HCT116 (cell line): ENCODE data around the gene ZNF658. TPM values are rescaled to one million over a fixed set of nuclear protein-coding genes. Genes with fewer than 3 reads are reported as not detected.
"Not testable (repeated sequence)": the region's sequence is repeated elsewhere in the genome, so short reads cannot be mapped to it uniquely, and the experiment has no call there.

ENCODE experiments used
- ATAC-seq: fragments of 200-7000 bp; cut with Tn5 transposase; 2 replicates; pipeline ENCODE4 v1.9.1; 2020; ENCODE audit warnings: mild to moderate bottlenecking, moderate library complexity
- BruUV-seq: library from RNA; stranded (reverse); fragments of 400-500 nt; replicated peaks from 2 replicates; lab custom pipeline; 2021; lab: Mats Ljungman, UMichigan
- CTCF ChIA-PET: fragments of 300-600 bp; sonication (Branson Sonifier 250); formaldehyde crosslinking; loops from one replicate; lab custom pipeline; 2021; ENCODE audit warnings: antibody characterized with exemption; lab: Charles Lee
- POLR2A ChIA-PET: fragments of 300-600, 350-600 bp; sonication (Branson Sonifier 250); formaldehyde crosslinking; loops from one replicate; lab custom pipeline; 2021; ENCODE audit warnings: antibody characterized with exemption; lab: Charles Lee
- RAD21 ChIA-PET, 2 experiments: fragments of 300-600 bp; sonication (Branson Sonifier 250); formaldehyde crosslinking; loops; one replicate each; lab custom pipeline; 2023; ENCODE audit warnings: low total read pairs in 2 of 2; ENCODE audit not compliant: uncharacterized antibody in 2 of 2, unreplicated experiment in 2 of 2, low non-redundant PET in 1 of 2; lab: Charles Lee
- DNase-seq: peaks from one replicate; pipeline ENCODE4 v3.0.0-alpha.2; 2010; ENCODE audit warnings: low read depth, low spot score
- H2AFZ ChIP-seq: fragments of 200-600 bp; shearing (Covaris generic), sonication (generic); 2 replicates; pipeline ENCODE4 v1.6.1; 2017; ENCODE audit warnings: low read depth, mixed run types, mixed read lengths, antibody characterized with exemption, low read length; ENCODE audit not compliant: poor library complexity, severe bottlenecking
- H3K27ac ChIP-seq: 2 replicates; pipeline ENCODE4 v1.5.1; 2012; ENCODE audit warnings: low read depth, low read length
- H3K27me3 ChIP-seq: fragments of 200-600 bp; sonication (generic); 2 replicates; pipeline ENCODE4 v1.6.1; 2016; ENCODE audit warnings: mixed run types, low read length, mixed read lengths; ENCODE audit not compliant: insufficient read depth
- H3K36me3 ChIP-seq, 2 experiments: fragments of 200-500 bp in 1 of 2; fragments of 200-600 bp in 1 of 2; sonication (Bioruptor generic) in 1 of 2; sonication (generic) in 1 of 2; 2 replicates each; pipeline versions ENCODE4 v1.5.1 to v1.6.1; 2014 to 2016; ENCODE audit warnings: low read length in 2 of 2, inconsistent platforms in 1 of 2, mixed read lengths in 1 of 2, mixed run types in 1 of 2; ENCODE audit not compliant: insufficient read depth in 2 of 2, control insufficient read depth in 1 of 2
- H3K4me1 ChIP-seq, 2 experiments: fragments of 200-600 bp in 1 of 2; sonication (generic) in 1 of 2; 2 replicates each; pipeline versions ENCODE4 v1.5.1 to v1.6.1; 2012 to 2017; ENCODE audit warnings: low read length in 2 of 2, inconsistent platforms in 1 of 2, mild to moderate bottlenecking in 1 of 2, mixed read lengths in 1 of 2, mixed run types in 1 of 2, moderate library complexity in 1 of 2; ENCODE audit not compliant: insufficient read depth in 2 of 2, control insufficient read depth in 1 of 2
- H3K4me2 ChIP-seq: fragments of 200-600 bp; sonication (generic); 2 replicates; pipeline ENCODE4 v1.6.1; 2017; ENCODE audit warnings: mixed run types, low read length, mixed read lengths
- H3K4me3 ChIP-seq, 2 experiments: fragments of 200-600 bp in 1 of 2; sonication (generic) in 1 of 2; replicated peaks in 1 of 2; 2 replicates each; pipeline ENCODE4 v1.5.1; 2011 to 2016; ENCODE audit warnings: low read length in 2 of 2, control low read depth in 1 of 2, low read depth in 1 of 2, mild to moderate bottlenecking in 1 of 2, mixed read lengths in 1 of 2, mixed run types in 1 of 2
- H3K79me2 ChIP-seq: fragments of 200-600 bp; sonication (generic); 2 replicates; pipeline ENCODE4 v1.6.1; 2017; ENCODE audit warnings: mild to moderate bottlenecking, mixed run types, low read length, moderate library complexity, mixed read lengths; ENCODE audit not compliant: insufficient read depth
- H3K9ac ChIP-seq: fragments of 200-600 bp; sonication (generic); 2 replicates; pipeline ENCODE4 v1.6.1; 2016; ENCODE audit warnings: low read length, mixed read lengths
- H3K9me2 ChIP-seq: fragments of 200-600 bp; sonication (generic), shearing (Covaris generic); 2 replicates; pipeline ENCODE4 v1.6.1; 2017; ENCODE audit warnings: mixed run types, mild to moderate bottlenecking, moderate library complexity; ENCODE audit not compliant: insufficient read depth
- H3K9me3 ChIP-seq, 2 experiments: fragments of 200-500 bp in 1 of 2; fragments of 200-600 bp in 1 of 2; sonication (Bioruptor generic) in 1 of 2; sonication (generic) in 1 of 2; 2 replicates each; pipeline ENCODE4 v1.6.1; 2014 to 2017; ENCODE audit warnings: low read length in 2 of 2, mixed read lengths in 2 of 2, inconsistent platforms in 1 of 2, low read depth in 1 of 2, mild to moderate bottlenecking in 1 of 2, mixed run types in 1 of 2, moderate library complexity in 1 of 2; ENCODE audit not compliant: control insufficient read depth in 1 of 2, insufficient read depth in 1 of 2
- H4K20me1 ChIP-seq: fragments of 200-600 bp; sonication (generic), shearing (Covaris generic); 2 replicates; pipeline ENCODE4 v1.6.1; 2017; ENCODE audit warnings: mixed run types, mild to moderate bottlenecking, moderate library complexity; ENCODE audit not compliant: insufficient read depth
- intact Hi-C: fragments of 100-400 bp; cut with micrococcal nuclease; formaldehyde crosslinking; loops from 2 replicates; pipeline ENCODE4 v1.10.0; 2022
- total RNA-seq: library from RNA; stranded (reverse); gene quantifications from one replicate; pipeline ENCODE4 v1.2.1, GENCODE V29; 2021; ENCODE audit not compliant: unreplicated experiment

ZNF658 gene
- total RNA-seq, 1 experiment from 2014 or later: 4.0 TPM

- POLR2A ChIA-PET, CTCF ChIA-PET, H3K27me3 ChIP-seq, RAD21 ChIA-PET, H3K9me3 ChIP-seq, H4K20me1 ChIP-seq, H3K79me2 ChIP-seq, H3K4me1 ChIP-seq, BruUV-seq, H3K9ac ChIP-seq, H3K9me2 ChIP-seq, H3K27ac ChIP-seq, H3K4me3 ChIP-seq, DNase-seq, intact Hi-C loops, H3K4me2 ChIP-seq, H2AFZ ChIP-seq, H3K36me3 ChIP-seq, ATAC-seq: not testable (repeated sequence)
Observed at GRCh38 chr9:66942400-66943155, 42.1 kb downstream of the ZNF658 start.

DNA sequence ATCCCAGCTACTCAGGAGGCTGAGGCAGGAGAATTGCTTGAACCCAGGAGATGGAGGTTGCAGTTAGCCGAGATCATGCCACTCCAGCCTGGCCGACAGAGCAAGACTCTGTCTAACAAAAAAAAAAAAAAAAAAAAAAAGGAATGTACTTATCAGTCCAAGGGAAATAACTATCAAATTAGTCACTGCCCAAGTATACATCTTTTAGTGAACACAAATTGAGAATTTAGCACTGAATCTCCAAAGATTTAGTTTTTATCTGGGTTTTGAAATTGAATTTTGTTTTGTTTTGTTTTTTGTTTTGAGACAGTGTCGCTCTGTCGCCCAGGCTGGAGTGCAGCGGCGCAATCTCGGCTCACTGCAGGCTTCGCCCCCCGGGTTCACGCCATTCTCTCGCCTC lies 52.1 kb downstream of the ZNF658 start:
- POLR2A ChIA-PET, DNase-seq, H3K27me3 ChIP-seq, H3K27ac ChIP-seq, RAD21 ChIA-PET, H4K20me1 ChIP-seq, BruUV-seq, H3K4me2 ChIP-seq, H2AFZ ChIP-seq, H3K9ac ChIP-seq, H3K9me3 ChIP-seq, H3K4me3 ChIP-seq, intact Hi-C loops, H3K79me2 ChIP-seq, H3K36me3 ChIP-seq, ATAC-seq, CTCF ChIA-PET, H3K4me1 ChIP-seq, H3K9me2 ChIP-seq: not testable (repeated sequence)

Other genes starting within 250 kb of the ZNF658 start
- not detected for gene SPATA31A3, start 91.8 kb downstream of the ZNF658 start, total RNA-seq